Epithelial cell of esophagus (primary cell): ENCODE data around the gene CLIC6.
A peak's percentile ranks its signal among the peaks of the same experiment; 100 is the strongest.

ENCODE experiments used
- DNase-seq: peaks from one replicate; pipeline ENCODE4 v3.0.0; 2010; ENCODE audit warnings: low read depth
- H3K4me3 ChIP-seq: 2 replicates; pipeline ENCODE4 v1.5.1; 2011; ENCODE audit warnings: mild to moderate bottlenecking, low read length, control low read depth
- CTCF ChIP-seq: IDR thresholded peaks from 2 replicates; pipeline ENCODE4 v1.5.1; 2011; ENCODE audit warnings: low read depth, mild to moderate bottlenecking, low read length, control low read depth, inconsistent platforms; ENCODE audit not compliant: insufficient read depth; ENCODE audit errors: missing control alignments

CLIC6 gene

DNA sequence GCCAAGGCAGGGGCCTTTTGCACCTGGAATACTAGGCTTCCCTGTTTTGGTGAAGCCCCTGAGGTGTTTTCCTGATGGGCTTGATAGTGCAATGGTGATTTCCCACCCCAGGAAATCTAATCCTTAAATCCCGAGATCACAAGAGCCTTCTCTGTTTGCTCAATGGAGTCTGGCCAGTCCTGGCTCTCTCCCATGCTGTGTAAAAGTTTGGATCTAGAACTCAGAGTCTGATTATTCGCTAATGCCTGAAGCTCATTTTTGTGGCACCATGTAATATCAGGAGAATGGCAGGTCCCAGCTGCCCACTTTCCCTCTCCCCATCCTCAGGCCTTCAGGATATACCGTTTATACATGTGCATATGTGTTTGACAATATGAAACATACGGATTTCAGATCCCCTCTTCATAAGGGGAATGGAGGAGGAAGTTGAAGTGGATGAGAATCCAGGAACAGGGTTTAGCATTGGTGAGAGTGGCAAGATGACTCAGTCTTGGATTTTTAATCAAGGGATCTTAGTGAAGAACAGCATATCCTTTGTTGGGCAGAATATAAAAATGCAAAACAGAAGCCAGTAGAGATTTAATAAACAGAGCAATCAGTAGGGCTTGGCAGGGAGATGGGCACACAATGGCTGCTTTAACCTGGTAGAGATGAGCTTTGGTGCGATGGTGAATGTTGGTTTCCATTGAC, 62.1 kb downstream of the CLIC6 start:
- no peak for DNase-seq
- no peak overlapping the region for H3K4me3 ChIP-seq
- TF ChIP-seq CTCF: no peak

GRCh38 chr21:34732388-34732821, 63.6 kb downstream of the CLIC6 start:
- no peak overlapping the region for H3K4me3 ChIP-seq
- no peak for TF ChIP-seq CTCF
- DNase-seq: peak; percentile 86

DNA sequence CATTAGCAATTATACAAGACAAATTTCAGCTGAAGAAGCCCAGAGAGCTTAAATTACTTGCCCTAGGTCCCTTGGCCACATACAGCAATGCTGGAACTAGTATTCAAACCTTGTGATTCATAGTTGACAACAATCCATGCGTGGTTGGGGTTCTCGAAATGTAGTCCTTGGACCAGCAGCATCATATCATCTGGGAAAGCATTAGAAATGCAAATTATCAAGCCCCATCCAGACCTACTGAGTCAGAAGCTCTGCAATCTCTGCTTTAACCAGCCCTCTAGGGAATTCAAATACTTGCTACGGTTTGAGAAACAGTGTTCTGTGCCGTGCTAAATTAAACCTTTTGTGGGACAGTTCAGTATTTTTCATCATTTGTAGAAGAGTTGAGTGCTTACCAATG, 65.1 kb downstream of the CLIC6 start:
- no peak overlapping the region for H3K4me3 ChIP-seq
- DNase-seq: no peak
- TF ChIP-seq CTCF: no peak

- peak; percentile 94 for DNase-seq
- H3K4me3 ChIP-seq: no peak overlapping the region
- no peak for TF ChIP-seq CTCF
Observed at GRCh38 chr21:34734696-34735095, 65.9 kb downstream of the CLIC6 start.

- no peak for TF ChIP-seq CTCF
- H3K4me3 ChIP-seq: no peak overlapping the region
- no peak for DNase-seq
Observed at GRCh38 chr21:34736116-34736874, 67.5 kb downstream of the CLIC6 start.

GRCh38 chr21:34737115-34737514, 68.3 kb downstream of the CLIC6 start:
- TF ChIP-seq CTCF: no peak
- H3K4me3 ChIP-seq: no peak overlapping the region
- DNase-seq: peak; percentile 27
